Measurements from ENCODE around the gene PSMB11.

- TF ChIP-seq CTCF (IDR thresholded peaks at IDR 0.05): no peak
- TF ChIP-seq EP300 (IDR thresholded peaks at IDR 0.05): no peak
- TF ChIP-seq POLR2A (IDR thresholded peaks at IDR 0.05): no peak
Measured at GRCh38 chr14:23033801-23034497, 8.1 kb upstream of the PSMB11 start.
